GM21723 (cell line): ENCODE data around the gene PCBD1.
"Not testable (repeated sequence)": the region's sequence is repeated elsewhere in the genome, so short reads cannot be mapped to it uniquely, and the experiment has no call there.

ENCODE experiments used
- ATAC-seq: cut with Tn5 transposase; IDR thresholded peaks from one replicate; pipeline ENCODE4 v1.9.1; 2021; ENCODE audit warnings: mild to moderate bottlenecking, moderate library complexity; ENCODE audit not compliant: unreplicated experiment

Gene PCBD1

GRCh38 chr10:70887804-70888800, at the start of gene PCBD1:
TSS of gene PCBD1 (minus strand) at chr10:70888565. CDS start at chr10:70888533, 32 bp downstream.
- ATAC-seq: peak; percentile 86

- ATAC-seq: no peak
Observed at GRCh38 chr10:70937661-70938060, 49.3 kb upstream of the PCBD1 start.

- no peak for ATAC-seq
Observed at GRCh38 chr10:70936111-70936510, 47.7 kb upstream of the PCBD1 start.

- ATAC-seq: no peak
Observed at GRCh38 chr10:70935631-70936030, 47.3 kb upstream of the PCBD1 start.

GRCh38 chr10:70935125-70935625, 46.8 kb upstream of the PCBD1 start:
- ATAC-seq: no peak

GRCh38 chr10:70934701-70935100, 46.3 kb upstream of the PCBD1 start:
- no peak for ATAC-seq

GRCh38 chr10:70932392-70933196, 44.2 kb upstream of the PCBD1 start:
- ATAC-seq: no peak

- no peak for ATAC-seq
Observed at GRCh38 chr10:70931168-70931815, 42.9 kb upstream of the PCBD1 start.

GRCh38 chr10:70930263-70931000, 42.1 kb upstream of the PCBD1 start:
- ATAC-seq: no peak

GRCh38 chr10:70928140-70928539, 39.8 kb upstream of the PCBD1 start:
- no peak for ATAC-seq

GRCh38 chr10:70927189-70927943, 39.0 kb upstream of the PCBD1 start:
- ATAC-seq: no peak

GRCh38 chr10:70926226-70927000, 38.0 kb upstream of the PCBD1 start:
- no peak for ATAC-seq

GRCh38 chr10:70925377-70926225, 37.2 kb upstream of the PCBD1 start:
- no peak for ATAC-seq

- no peak for ATAC-seq
Observed at GRCh38 chr10:70923696-70924095, 35.3 kb upstream of the PCBD1 start.

- no peak for ATAC-seq
Observed at GRCh38 chr10:70921285-70921684, 32.9 kb upstream of the PCBD1 start.

- no peak for ATAC-seq
Observed at GRCh38 chr10:70920519-70920918, 32.2 kb upstream of the PCBD1 start.

- not testable (repeated sequence) for ATAC-seq
Observed at GRCh38 chr10:70919906-70920305, 31.5 kb upstream of the PCBD1 start.
